HFF-Myc (cell line): ENCODE results near the gene PDIA5.
"Not testable (repeated sequence)": the region's sequence is repeated elsewhere in the genome, so short reads cannot be mapped to it uniquely, and the experiment has no call there.

Source experiments
- DNase-seq: peaks from one replicate; pipeline ENCODE4 v3.0.0-alpha.2; 2011; ENCODE audit warnings: low read depth; ENCODE audit errors: extremely low read depth
- H3K4me3 ChIP-seq: replicated peaks from 2 replicates; pipeline ENCODE4 v1.5.1; 2011; ENCODE audit warnings: low read depth, mild to moderate bottlenecking, control low read depth, low read length
- TF ChIP-seq, protein P1 (sequence below): IDR thresholded peaks from 2 replicates; pipeline ENCODE4 v1.5.1; 2012; ENCODE audit warnings: mild to moderate bottlenecking, low read depth, low read length, control low read depth; ENCODE audit errors: missing control alignments

Gene PDIA5

DNA sequence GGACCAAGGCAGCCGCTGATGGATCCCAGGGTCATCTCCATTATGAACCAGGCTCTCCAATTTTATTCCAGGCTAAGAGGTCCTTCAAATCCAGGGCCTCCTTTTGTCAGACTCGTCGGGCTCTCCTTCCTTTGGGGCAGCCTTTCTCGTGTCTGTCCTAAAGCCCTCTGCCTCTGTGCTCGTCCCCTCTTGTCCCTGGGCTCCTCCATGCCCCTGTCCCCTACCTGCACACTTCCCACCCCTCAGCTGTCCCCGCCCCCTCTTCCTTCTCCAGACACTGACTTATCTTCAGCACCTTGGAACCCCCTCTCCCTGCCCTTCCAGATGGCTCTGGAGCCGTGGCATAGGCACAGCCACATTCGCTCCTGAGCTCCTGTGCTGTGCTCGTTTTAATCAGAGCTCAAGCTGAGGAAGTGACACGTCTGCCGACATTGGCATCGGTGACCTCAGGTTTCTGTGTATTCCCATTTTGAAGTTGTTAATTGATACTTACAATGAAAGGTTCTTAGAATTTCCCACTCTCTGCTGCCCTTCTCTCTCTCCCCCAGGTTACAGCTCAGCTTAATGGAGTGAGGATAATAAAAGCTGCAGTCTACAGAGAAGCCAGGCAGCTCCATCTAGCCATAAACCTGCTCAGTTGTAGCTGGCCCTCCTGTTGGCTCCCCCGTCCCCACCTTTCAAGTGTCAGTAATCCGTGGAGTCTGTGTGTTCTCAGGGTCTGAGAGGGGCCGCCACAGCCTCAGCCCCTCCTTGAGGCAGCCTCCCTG lies 83.8 kb downstream of the PDIA5 start:
- no peak for DNase-seq
- TF ChIP-seq, protein P1, sequence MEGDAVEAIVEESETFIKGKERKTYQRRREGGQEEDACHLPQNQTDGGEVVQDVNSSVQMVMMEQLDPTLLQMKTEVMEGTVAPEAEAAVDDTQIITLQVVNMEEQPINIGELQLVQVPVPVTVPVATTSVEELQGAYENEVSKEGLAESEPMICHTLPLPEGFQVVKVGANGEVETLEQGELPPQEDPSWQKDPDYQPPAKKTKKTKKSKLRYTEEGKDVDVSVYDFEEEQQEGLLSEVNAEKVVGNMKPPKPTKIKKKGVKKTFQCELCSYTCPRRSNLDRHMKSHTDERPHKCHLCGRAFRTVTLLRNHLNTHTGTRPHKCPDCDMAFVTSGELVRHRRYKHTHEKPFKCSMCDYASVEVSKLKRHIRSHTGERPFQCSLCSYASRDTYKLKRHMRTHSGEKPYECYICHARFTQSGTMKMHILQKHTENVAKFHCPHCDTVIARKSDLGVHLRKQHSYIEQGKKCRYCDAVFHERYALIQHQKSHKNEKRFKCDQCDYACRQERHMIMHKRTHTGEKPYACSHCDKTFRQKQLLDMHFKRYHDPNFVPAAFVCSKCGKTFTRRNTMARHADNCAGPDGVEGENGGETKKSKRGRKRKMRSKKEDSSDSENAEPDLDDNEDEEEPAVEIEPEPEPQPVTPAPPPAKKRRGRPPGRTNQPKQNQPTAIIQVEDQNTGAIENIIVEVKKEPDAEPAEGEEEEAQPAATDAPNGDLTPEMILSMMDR = no peak
- no peak overlapping the region for H3K4me3 ChIP-seq

DNA sequence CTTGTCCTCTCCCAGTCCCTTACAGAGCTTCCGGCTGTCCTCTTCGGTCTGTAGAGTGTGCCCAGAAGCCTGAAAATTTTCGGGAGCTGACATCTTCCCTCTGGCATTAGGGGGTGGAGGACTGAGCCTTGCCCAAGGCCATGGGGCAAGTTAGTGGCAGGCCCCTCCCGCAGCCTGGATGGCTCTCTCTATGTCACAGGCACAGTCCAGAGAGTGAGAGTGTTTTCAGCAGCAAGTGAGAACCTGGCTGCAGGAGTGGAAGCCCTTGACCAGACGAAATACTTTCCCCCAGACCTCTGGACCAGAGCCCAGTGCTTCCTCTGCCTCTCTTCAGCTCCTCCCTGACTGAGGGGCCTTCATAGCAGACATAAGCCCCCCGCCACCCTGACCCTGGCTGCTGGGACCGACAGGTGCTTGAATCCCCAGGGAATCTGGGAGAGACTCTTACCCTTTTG lies 84.5 kb downstream of the PDIA5 start:
- no peak overlapping the region for H3K4me3 ChIP-seq
- TF ChIP-seq, protein P1 = no peak
- no peak for DNase-seq

DNA sequence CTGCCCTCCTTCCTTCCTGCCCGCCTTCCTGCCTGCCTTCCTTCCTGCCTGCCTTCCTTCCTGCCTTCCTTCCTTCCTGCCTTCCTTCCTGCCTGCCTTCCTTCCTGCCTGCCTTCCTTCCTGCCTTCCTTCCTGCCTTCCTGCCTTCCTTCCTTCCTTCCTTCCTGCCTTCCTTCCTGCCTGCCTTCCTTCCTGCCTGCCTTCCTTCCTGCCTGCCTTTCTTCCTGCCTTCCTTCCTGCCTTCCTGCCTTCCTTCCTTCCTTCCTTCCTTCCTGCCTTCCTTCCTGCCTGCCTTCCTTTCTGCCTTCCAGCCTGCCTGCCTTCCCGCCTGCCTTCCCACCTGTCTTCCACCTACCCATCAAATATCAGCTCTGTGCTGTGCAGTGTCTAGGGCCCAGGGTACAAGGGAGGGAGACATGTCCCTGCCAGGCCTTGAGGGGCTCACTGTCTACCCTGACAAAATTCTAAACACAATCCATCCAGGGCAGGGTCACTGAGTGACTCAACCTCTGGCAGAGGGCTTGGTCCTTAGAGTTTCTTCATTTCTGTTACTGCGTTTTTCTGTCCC lies 85.1 kb downstream of the PDIA5 start:
- H3K4me3 ChIP-seq, DNase-seq: not testable (repeated sequence)

DNA sequence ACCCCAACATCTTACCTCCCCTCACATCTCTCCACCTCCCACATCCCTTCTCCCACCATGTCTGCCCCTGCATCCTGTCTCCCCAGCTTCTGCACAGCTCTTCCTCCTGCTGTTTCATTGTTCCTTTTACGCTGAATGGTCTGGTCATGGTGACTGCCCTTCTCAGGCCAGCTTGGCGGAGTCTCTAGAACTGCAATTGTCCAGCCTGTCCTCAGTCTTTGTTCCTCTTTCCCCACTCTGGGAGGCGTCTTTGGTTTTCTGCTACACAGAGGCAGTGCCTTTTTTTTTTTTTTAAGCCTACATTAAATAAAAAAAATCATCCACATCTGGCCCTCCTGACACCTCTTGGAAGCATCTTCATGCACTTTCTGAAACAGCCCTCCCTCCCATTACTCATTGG lies 85.9 kb downstream of the PDIA5 start:
- no peak for DNase-seq
- TF ChIP-seq, protein P1 = no peak
- H3K4me3 ChIP-seq = no peak overlapping the region

DNA sequence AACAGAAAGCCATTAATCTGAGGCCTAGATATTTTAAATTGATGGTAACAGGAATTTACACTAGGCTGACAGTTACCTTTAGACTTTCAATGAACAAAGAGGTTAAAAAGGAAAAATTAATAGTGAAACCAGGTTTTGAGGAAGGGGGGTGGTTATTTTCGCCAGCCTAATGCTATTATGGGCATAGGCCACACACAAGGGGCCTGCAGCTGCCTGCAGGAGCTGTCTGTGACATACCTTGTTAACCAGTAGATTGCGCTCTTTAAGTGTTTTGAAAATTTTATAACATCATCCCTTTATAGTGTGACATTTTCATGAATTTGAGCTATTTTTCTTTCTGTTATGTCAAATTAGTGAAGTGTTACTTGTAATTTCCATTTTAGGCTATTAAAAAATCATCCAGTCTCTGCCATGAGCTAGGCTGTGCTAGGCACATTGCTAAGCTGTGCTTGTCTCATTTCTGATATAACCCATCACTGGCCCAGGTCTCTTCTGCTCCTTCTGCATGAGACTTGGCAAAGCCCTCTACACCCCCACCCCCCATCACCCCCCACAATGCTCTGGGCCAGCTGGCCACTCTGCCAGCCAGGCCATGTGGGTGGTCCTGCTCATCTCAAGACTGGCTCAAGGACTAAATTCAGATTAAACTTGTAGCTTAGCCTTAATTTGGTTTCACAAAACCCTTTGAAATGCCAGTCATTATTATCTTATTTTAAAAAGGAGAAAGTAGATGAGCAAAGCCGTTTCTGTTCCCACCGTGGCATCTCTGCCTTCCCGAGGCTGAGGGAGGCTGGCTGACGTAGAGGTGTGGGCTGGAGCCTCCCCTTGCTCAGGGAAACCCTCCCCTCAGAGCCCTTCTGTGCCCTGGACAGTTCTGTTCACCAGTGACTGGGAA lies 86.5 kb downstream of the PDIA5 start:
- TF ChIP-seq, protein P1 = no peak
- no peak for DNase-seq
- H3K4me3 ChIP-seq = no peak overlapping the region

DNA sequence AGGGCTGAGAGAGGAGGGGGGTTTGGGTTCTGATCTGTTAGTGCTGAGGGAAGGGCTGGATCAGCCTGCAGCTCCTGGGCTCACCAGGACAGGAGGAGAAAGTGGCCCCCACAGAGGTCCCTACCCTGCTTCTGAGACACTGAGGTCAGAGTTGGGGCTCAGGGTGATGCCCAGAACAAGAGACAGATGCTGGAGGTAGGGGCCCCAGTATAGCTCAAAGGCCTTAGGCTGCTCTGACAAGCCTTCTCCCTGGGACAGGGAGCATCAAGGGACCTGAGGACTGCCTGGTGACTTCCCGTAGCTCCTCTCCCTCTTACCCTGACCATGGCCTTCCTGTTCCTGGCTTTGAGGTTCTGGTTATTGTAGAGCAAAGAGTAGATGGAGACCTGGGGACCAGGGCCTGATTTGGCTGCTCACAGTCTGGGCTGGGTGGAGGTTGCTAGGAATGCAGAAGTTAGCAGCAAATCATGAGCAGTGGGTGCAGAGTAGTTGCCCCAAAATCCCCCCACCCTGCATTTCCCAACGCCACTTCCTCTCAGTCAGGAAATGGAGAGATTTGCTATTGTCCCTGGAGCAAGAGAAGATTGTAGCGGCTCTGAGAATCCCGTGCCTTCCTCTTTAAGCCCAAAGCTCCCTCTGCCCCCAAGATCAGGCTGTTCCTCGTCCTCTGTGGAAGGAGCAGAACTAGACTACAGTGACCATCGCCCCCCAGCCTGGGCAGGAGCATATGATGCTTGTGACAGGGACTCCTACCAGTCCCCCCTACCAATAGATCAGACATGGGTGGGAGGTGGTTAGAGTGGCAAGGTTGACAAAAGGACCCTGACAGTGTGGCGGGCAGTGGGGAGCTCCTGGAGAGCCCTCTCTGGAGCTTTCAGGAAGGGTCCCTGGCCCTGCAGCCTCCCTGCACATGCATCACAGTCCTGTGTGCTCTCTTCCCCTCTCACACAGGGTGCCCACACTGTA lies 87.5 kb downstream of the PDIA5 start:
- no peak overlapping the region for H3K4me3 ChIP-seq
- TF ChIP-seq, protein P1 = no peak
- DNase-seq = no peak
